Activated CD4-positive, alpha-beta T cell treated with anti-CD3 and anti-CD28 coated beads, Interleukin-2, amount 10 ng/mL, durations not matched to agents 7 days and 5 days (primary cell): ENCODE measurements around the gene OR2S2. TPM values are rescaled to one million over a fixed set of nuclear protein-coding genes. Genes with fewer than 3 reads are reported as not detected.
"Not testable (repeated sequence)": the region's sequence is repeated elsewhere in the genome, so short reads cannot be mapped to it uniquely, and the experiment has no call there.

Source experiments
- CTCF ChIA-PET: fragments of 350-600 bp; sonication (Branson Sonifier 250); formaldehyde crosslinking; loops from one replicate; lab custom pipeline; 2021; ENCODE audit warnings: antibody characterized with exemption; lab: Charles Lee
- POLR2A ChIA-PET: fragments of 350-600 bp; sonication (Branson Sonifier 250); formaldehyde crosslinking; loops from one replicate; lab custom pipeline; 2021; ENCODE audit warnings: antibody characterized with exemption; lab: Charles Lee
- DNase-seq: peaks from one replicate; pipeline ENCODE4 v3.0.0-alpha.2; 2020
- H3K27ac Mint-ChIP-seq: one replicate; pipeline ENCODE4 v1.8.0; 2021; ENCODE audit warnings: mild to moderate bottlenecking, moderate library complexity, mixed read lengths
- H3K27me3 Mint-ChIP-seq: one replicate; pipeline ENCODE4 v1.8.0; 2021; ENCODE audit warnings: mixed read lengths
- H3K36me3 Mint-ChIP-seq: one replicate; pipeline ENCODE4 v1.8.0; 2021; ENCODE audit warnings: low read depth, mixed read lengths
- H3K4me1 Mint-ChIP-seq: one replicate; pipeline ENCODE4 v1.8.0; 2021; ENCODE audit warnings: mixed read lengths
- H3K4me3 Mint-ChIP-seq: one replicate; pipeline ENCODE4 v1.8.0; 2021; ENCODE audit warnings: mild to moderate bottlenecking, moderate library complexity, mixed read lengths
- H3K9me3 Mint-ChIP-seq: one replicate; pipeline ENCODE4 v1.8.0; 2021; ENCODE audit warnings: mixed read lengths
- total RNA-seq, 2 experiments: library from RNA; stranded (reverse); gene quantifications; one replicate each; pipeline ENCODE4 v1.2.3, GENCODE V29; 2021

The OR2S2 gene, protein sequence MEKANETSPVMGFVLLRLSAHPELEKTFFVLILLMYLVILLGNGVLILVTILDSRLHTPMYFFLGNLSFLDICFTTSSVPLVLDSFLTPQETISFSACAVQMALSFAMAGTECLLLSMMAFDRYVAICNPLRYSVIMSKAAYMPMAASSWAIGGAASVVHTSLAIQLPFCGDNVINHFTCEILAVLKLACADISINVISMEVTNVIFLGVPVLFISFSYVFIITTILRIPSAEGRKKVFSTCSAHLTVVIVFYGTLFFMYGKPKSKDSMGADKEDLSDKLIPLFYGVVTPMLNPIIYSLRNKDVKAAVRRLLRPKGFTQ
- total RNA-seq = not detected

DNA sequence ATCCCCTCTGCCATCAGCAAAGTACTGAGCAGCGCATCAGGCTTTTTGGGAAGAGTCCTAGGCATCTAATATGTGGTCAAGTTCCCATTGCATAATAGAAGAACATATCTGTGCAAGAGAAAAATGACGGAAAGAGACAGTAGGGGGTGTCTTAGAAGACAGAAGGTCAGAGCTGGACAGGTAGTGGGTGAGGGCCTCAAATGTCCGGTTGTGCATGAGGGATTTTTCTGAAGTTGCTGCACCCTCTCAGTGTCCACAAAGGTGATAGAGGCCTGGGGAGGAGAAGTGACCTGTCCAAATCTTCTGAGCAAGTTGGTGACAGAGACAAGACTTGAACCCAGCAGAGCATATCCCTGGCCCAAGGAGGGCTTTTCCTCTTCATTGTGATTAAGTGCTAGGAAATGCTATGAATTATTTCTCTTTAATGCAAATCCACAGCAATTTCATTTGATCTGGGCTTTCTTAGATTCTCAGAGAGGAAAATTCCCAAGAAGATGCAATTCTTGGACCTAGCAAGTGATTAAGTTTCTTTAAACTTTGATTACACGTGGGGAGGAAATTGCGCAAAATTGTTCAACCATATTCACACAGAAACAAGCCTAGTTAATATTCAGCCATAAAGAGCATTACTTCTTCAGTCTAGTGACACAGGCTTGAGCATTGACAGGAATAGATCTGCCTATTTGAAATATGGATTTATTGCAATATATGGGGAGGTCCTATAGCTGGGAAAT is at the start of gene OR2S2:
Gene OR2S2, minus strand, starts transcription at position 51 of the 734 bp plus-strand sequence. CDS start 56 bp downstream, outside the sequence.
- ChIA-PET CTCF (interaction anchor here (1.2 to 1.3 kb wide), 3 partner anchors 11 to 50 kb away, joined by 3 to 5 read pairs (median 3); no protein-coding TSS in a partner anchor), POLR2A (no interaction called here)
- Mint-ChIP-seq H3K4me1 (no peaks in the 10 kb centered on the region), H3K36me3 (no peaks in the 10 kb centered on the region), H3K27ac (no peak within 1 kb of the TSS), H3K27me3 (peaks cover 8% of the 10 kb centered on the region), H3K9me3 (no peaks in the 10 kb centered on the region), H3K4me3 (no peak within 1 kb of the TSS)
- no peak for DNase-seq

DNA sequence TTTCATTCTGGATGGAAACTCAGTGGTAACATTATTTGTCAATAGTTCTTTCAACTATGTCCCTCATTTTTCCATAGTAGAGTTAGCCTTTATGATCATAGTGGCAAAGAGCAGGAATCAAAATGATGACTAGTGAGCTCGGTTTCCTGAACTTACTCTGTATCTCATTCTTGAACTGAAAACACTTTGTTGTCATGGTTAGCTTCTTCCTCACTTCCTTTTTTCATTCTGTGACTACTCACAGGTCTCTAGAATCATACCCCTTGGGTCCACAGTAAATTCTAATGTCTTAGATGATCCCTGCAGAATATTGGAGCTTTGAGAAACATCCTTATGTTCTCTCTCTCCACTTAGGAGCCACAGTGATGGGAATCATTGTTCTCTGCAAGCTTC is 49.4 kb upstream of the OR2S2 start:
- POLR2A ChIA-PET = interaction anchor here (0.7 kb wide), 1 partner anchor 1021 kb away, joined by 3 read pairs; no protein-coding TSS in a partner anchor
- Mint-ChIP-seq H3K27me3 (peaks cover 39% of the 10 kb centered on the region), H3K36me3 (no peaks in the 10 kb centered on the region), H3K4me3 (no peak overlapping the region), H3K9me3 (peaks cover 10% of the 10 kb centered on the region), H3K4me1 (peaks cover 19% of the 10 kb centered on the region), H3K27ac (no peak overlapping the region)
- DNase-seq = no peak
- CTCF ChIA-PET = interaction anchor here (0.7 to 2.6 kb wide), 8 partner anchors 17 to 159 kb away, joined by 3 to 12 read pairs (median 4); partner anchors contain the start of gene OR2S2

DNA sequence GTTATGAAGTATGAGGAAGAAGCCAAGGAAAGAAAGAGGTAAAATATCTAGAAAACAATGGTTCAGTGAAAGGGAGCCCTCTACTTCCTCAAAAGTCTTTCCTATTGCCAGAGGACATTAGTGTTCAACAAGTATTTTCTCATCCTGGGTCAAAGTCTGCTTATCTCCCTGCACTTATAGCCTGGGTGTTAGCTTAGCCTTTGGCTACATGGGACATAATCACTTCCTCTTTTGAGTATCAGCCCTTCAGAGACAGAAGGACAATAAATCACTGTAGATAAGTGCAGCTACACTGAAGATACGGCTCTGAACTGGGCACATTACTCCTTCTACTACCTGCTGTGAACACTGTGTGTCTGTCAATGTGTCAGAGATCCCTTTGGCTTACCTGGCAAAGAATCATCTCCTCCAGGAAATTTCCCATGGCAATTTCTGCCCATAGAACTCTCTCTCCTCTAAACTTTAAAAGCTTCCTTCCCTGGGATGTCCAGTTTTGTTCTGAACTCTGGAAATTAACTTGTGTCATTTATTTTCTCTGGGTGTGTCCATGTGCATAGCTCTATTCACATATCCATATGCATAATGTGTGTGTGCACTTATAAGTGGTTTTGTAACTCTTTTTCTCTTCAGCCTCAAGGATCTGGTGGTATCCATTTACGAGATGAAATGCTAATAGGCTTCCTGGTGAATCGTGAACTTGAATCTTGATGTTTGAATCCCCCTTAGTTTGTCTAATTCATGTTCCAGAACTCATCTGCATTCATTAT is 48.8 kb upstream of the OR2S2 start:
- ChIA-PET POLR2A (interaction anchor here (0.6 to 0.7 kb wide), 2 partner anchors 255 to 1022 kb away, joined by 3 read pairs; no protein-coding TSS in a partner anchor), CTCF (interaction anchor here (0.9 to 2.6 kb wide), 4 partner anchors 17 to 160 kb away, joined by 3 to 12 read pairs (median 3); no protein-coding TSS in a partner anchor)
- Mint-ChIP-seq H3K4me3 (no peak overlapping the region), H3K27ac (no peak overlapping the region), H3K4me1 (peaks cover 19% of the 10 kb centered on the region), H3K27me3 (peaks cover 41% of the 10 kb centered on the region), H3K36me3 (no peaks in the 10 kb centered on the region), H3K9me3 (peaks cover 10% of the 10 kb centered on the region)
- no peak for DNase-seq

DNA sequence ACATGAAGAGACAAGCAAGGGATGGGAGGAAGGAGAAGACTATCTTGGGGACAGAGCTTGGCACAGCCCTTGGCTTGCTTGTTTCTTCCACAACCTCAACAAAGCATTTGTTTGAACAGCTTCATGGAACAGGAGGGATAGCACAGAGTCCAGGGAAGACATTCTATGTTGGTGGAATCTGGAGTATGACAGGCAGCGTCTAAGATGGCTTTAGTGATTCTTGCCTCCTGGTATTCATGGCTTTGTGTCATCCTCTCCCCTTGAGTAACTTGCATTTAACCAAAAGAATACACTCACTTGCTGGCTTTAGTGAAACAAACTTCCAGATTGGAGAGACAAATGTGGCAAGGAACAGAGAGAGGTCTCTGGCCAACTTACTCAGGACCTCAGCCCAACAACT is 47.9 kb upstream of the OR2S2 start:
- H3K9me3 Mint-ChIP-seq = peaks cover 10% of the 10 kb centered on the region
- no peaks in the 10 kb centered on the region for H3K36me3 Mint-ChIP-seq
- no peak overlapping the region for H3K27ac Mint-ChIP-seq
- no peak for DNase-seq
- CTCF ChIA-PET = interaction anchor here (0.5 to 1.1 kb wide), 2 partner anchors 17 to 1091 kb away, joined by 3 read pairs; no protein-coding TSS in a partner anchor
- no peak overlapping the region for H3K4me3 Mint-ChIP-seq
- peaks cover 36% of the 10 kb centered on the region for H3K27me3 Mint-ChIP-seq
- H3K4me1 Mint-ChIP-seq = peaks cover 19% of the 10 kb centered on the region
- POLR2A ChIA-PET = no interaction called here

DNA sequence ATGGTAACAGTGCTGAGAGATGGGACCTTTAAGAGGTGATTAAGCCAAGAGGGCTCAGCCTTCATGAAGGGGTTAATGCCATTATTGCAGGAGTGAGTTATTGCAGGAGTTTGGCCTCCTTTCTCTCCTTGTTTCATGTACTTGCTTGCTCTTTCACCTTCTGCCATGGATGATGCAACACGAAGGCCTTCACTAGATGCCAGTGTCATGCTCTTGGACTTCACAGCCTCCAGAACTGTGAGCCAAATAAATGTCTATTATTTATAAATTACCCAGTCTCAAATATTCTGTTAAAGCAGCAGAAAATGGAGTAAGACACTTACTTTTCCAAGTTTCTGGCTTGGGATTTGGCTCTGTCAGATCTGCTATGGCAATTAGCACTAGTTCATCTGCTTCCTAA is 40.4 kb upstream of the OR2S2 start:
- Mint-ChIP-seq H3K4me3 (no peak overlapping the region), H3K36me3 (no peaks in the 10 kb centered on the region), H3K9me3 (peaks cover 12% of the 10 kb centered on the region), H3K4me1 (no peaks in the 10 kb centered on the region), H3K27me3 (peaks cover 31% of the 10 kb centered on the region), H3K27ac (no peak overlapping the region)
- CTCF ChIA-PET = no interaction called here
- DNase-seq = no peak
- POLR2A ChIA-PET = no interaction called here

DNA sequence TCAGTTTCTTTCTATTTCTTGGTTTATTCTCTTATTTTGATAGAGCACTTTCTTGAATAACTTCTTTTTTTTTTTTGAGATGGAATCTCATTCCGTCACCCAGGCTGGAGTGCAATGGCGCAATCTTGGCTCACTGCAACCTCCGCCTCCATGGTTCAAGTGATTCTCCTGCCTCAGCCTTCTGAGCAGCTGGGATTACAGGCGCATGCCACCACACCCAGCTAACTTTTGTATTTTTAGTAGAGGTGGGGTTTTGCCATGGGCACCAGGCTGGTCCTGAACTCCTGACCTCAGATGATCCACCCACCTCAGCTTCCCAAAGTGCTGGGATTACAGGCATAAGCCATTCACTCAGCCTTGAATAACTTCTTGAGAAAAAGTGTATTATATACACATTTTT is 39.1 kb upstream of the OR2S2 start:
- POLR2A ChIA-PET, DNase-seq, H3K4me1 Mint-ChIP-seq, H3K4me3 Mint-ChIP-seq, H3K27ac Mint-ChIP-seq, H3K36me3 Mint-ChIP-seq: not testable (repeated sequence)
- CTCF ChIA-PET = interaction anchor here (0.9 kb wide), 1 partner anchor 12 kb away, joined by 3 read pairs; no protein-coding TSS in a partner anchor
- Mint-ChIP-seq H3K27me3 (peaks cover 30% of the 10 kb centered on the region), H3K9me3 (peaks cover 12% of the 10 kb centered on the region)

DNA sequence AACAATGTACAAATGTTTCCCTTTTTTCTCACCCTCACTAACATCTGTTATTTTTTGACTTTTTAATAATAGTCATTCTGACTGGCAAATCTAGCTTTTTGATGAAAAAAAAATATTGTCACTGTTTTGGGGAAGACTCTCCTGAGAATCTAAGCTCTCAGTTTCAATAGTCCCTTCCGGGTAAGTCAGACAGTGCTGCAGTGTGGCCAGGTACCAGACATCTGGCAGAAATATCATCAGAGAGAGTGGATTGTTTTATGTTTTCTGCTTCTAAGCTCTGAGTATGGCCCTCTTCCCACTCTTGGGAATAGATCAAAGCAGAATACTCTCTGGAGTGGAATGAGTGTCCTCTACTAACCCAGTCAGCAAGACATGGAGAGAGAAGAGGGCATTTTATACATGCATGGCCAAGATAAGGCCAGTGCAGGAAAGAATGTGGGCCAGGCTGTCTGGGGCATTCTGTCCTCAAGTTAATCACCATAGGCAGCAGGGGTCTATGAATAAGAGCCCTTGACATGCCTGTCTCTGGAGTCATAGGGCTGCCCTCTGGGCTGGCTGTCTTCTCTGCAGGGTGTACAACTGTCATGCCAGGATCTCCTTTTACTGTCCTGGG is 38.5 kb upstream of the OR2S2 start:
- H3K27me3 Mint-ChIP-seq = peaks cover 28% of the 10 kb centered on the region
- ChIA-PET CTCF (interaction anchor here (0.8 to 0.9 kb wide), 2 partner anchors 13 kb away, joined by 3 read pairs; no protein-coding TSS in a partner anchor), POLR2A (no interaction called here)
- H3K27ac Mint-ChIP-seq = no peak overlapping the region
- H3K4me3 Mint-ChIP-seq = no peak overlapping the region
- H3K4me1 Mint-ChIP-seq = no peaks in the 10 kb centered on the region
- DNase-seq = no peak
- H3K36me3 Mint-ChIP-seq = no peaks in the 10 kb centered on the region
- peaks cover 12% of the 10 kb centered on the region for H3K9me3 Mint-ChIP-seq

DNA sequence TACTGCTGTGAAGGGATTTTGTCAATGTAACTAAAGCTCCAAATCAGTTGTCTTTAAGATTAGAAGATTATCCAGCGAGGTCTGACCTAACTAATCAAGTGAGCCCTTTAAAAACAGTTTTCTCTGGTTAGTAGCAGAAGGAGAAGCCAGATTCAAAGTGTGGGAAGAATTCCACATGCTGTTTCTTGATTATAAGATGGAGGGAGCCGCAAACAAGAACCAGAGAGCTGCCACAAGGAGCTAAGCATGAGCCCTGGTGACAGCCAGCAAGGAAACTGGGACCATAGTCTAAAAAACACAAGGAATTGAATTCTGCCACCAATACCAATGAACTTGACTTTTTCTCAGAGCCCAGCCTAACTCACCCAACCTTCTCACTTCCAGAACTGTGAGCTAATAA is 37.0 kb upstream of the OR2S2 start:
- peaks cover 12% of the 10 kb centered on the region for H3K9me3 Mint-ChIP-seq
- H3K36me3 Mint-ChIP-seq = no peaks in the 10 kb centered on the region
- no peak overlapping the region for H3K27ac Mint-ChIP-seq
- H3K4me3 Mint-ChIP-seq = no peak overlapping the region
- no peak for DNase-seq
- ChIA-PET POLR2A (no interaction called here), CTCF (interaction anchor here (1.6 kb wide), 1 partner anchor 14 kb away, joined by 5 read pairs; no protein-coding TSS in a partner anchor)
- peaks cover 22% of the 10 kb centered on the region for H3K27me3 Mint-ChIP-seq
- no peaks in the 10 kb centered on the region for H3K4me1 Mint-ChIP-seq

DNA sequence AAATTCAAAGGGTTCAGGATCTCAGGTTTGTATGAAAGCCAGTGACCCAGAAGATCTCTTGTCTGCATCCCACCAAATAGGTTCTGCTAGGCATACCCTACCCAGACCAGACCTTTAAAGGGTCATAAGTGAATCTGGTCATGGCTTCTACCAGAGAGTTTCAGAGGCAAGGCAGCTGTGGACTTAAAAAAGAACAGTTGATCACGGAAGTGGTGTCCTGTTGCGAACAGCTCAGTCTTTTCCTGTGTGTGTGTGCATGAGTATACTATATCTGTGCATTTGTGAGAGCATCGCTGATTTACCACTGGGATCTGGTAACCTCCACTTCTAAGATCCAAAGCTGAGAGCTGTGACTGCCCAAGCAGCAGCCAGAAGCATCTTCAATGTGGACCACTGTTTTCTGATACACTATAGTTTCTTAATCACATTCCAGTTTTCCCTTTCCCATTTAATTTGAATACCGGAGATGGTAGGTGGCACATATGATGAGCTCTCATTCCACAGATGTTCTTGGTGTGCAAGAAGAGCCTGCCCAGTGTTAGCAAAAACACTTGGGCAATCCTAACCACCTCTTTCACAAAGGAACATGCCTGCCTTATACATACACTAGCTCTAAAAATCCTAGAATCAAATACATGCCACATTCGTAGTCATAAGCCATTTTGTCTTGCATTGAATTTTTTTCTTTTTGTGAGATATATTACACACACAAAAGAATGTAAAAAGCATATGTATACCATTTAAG is 36.2 kb upstream of the OR2S2 start:
- Mint-ChIP-seq H3K4me3 (no peak overlapping the region), H3K4me1 (no peaks in the 10 kb centered on the region), H3K9me3 (peaks cover 12% of the 10 kb centered on the region), H3K27ac (no peak overlapping the region), H3K36me3 (no peaks in the 10 kb centered on the region), H3K27me3 (peaks cover 18% of the 10 kb centered on the region)
- ChIA-PET POLR2A (no interaction called here), CTCF (interaction anchor here (1.0 to 1.6 kb wide), 2 partner anchors 15 to 17 kb away, joined by 3 to 5 read pairs; no protein-coding TSS in a partner anchor)
- no peak for DNase-seq

DNA sequence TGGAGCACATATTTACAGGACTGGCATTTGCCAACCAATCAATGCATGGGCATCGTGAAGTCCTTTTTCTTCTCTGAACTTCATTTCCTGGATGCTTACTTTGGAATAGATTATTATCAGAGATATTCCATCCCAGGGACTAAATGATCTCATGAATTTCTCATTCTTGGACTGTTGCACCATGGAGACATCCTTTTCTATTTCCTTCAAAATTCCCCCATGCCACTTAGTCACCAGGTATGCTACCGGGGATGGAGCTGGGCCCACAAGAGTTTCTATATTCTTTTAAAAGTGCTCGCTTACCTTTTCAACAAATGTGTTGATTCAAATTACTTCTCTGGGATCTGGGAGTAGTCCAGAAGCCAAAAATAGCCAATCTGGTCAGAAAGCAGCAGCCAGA is 35.2 kb upstream of the OR2S2 start:
- peaks cover 22% of the 10 kb centered on the region for H3K27me3 Mint-ChIP-seq
- CTCF ChIA-PET, H3K27ac Mint-ChIP-seq, H3K4me3 Mint-ChIP-seq, H3K36me3 Mint-ChIP-seq, POLR2A ChIA-PET, DNase-seq, H3K4me1 Mint-ChIP-seq, H3K9me3 Mint-ChIP-seq: not testable (repeated sequence)

DNA sequence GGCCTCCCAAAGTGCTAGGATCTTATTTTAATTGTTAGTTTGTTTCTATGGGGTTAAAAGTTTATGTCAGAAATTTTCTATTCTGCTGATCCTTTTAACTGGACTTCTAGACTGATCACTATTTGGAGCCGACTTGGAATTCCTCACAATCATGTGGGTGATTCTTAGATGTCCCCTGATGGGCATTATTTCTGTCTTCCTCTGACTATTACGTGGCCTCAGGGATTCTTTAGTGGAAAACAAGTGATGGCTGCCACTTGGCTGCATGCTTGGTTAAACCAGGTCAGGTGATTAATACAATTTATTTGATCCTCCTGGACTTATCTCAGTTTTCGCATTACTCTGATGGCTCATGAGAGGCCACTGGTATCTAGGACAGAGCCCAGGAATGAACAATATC is 32.2 kb upstream of the OR2S2 start:
- Mint-ChIP-seq H3K36me3 (no peaks in the 10 kb centered on the region), H3K27ac (no peak overlapping the region)

More for the DNA sequence above, 32.2 kb upstream of the OR2S2 start:
- Mint-ChIP-seq H3K4me1 (no peaks in the 10 kb centered on the region), H3K9me3 (no peaks in the 10 kb centered on the region), H3K4me3 (no peak overlapping the region), H3K27me3 (peaks cover 22% of the 10 kb centered on the region)
- ChIA-PET CTCF (no interaction called here), POLR2A (no interaction called here)
- no peak for DNase-seq
